SJCRH30 (cell line): ENCODE measurements around the gene YIPF2. TPM values are rescaled to one million over a fixed set of nuclear protein-coding genes. Genes with fewer than 3 reads are reported as not detected.
"Not testable (repeated sequence)": the region's sequence is repeated elsewhere in the genome, so short reads cannot be mapped to it uniquely, and the experiment has no call there.

ENCODE experiments used
- DNase-seq, 2 experiments: peaks; one replicate each; pipeline ENCODE4 v3.0.0-alpha.2; 2015 to 2020
- H3K27ac ChIP-seq: fragments of 250-450 bp; sonication (Bioruptor Pico); 2 replicates; pipeline ENCODE4 v1.5.1; 2020; ENCODE audit warnings: mild to moderate bottlenecking, moderate library complexity
- H3K27me3 ChIP-seq: fragments of 250-450 bp; sonication (Bioruptor Pico); 2 replicates; pipeline ENCODE4 v1.5.1; 2020; ENCODE audit warnings: mild to moderate bottlenecking, moderate library complexity
- H3K36me3 ChIP-seq: fragments of 250-450 bp; sonication (Bioruptor Pico); 2 replicates; pipeline ENCODE4 v1.5.1; 2020; ENCODE audit warnings: mild to moderate bottlenecking, moderate library complexity
- H3K4me1 ChIP-seq: fragments of 250-450 bp; sonication (Bioruptor Pico); 2 replicates; pipeline ENCODE4 v1.5.1; 2020; ENCODE audit warnings: mild to moderate bottlenecking, moderate library complexity
- H3K4me3 ChIP-seq: fragments of 250-450 bp; sonication (Bioruptor Pico); 2 replicates; pipeline ENCODE4 v1.5.1; 2020; ENCODE audit warnings: mild to moderate bottlenecking, moderate library complexity
- H3K9me3 ChIP-seq: fragments of 250-450 bp; sonication (Bioruptor Pico); replicated peaks from 2 replicates; pipeline ENCODE4 v1.5.1; 2020; ENCODE audit warnings: mild to moderate bottlenecking, moderate library complexity
- total RNA-seq: library from RNA; depleted of rRNA; stranded (reverse); fragments of >200 nt; shearing (Covaris generic); gene quantifications from 2 replicates; pipeline ENCODE4 v1.2.3, GENCODE V29; 2014

YIPF2 gene
- total RNA-seq, 1 experiment from 2014 or later = 22.1 TPM

- 0 out of 2 replicates have a peak, but pooled peaks cover 2% of the 10 kb centered on the region for H3K36me3 ChIP-seq
- peak within 1 kb of the TSS; percentile 86 for H3K27ac ChIP-seq
- peaks cover 7% of the 10 kb centered on the region; the same call in 1 of the 2 replicates for H3K4me1 ChIP-seq
- no peaks in the 10 kb centered on the region for H3K27me3 ChIP-seq
- H3K4me3 ChIP-seq = peak within 1 kb of the TSS; percentile 80
- peak; percentile 95 to 96 for DNase-seq
- H3K9me3 ChIP-seq = no peaks in the 10 kb centered on the region
These were observed 32.1 kb upstream of the YIPF2 start, which contains the start of gene SMARCA4 for GRCh38 chr19:10960314-10961072. Gene SMARCA4 (plus strand): TSS chr19:10961030. CDS start chr19:10984152, 23,122 bp downstream.

GRCh38 chr19:10959277-10959968, 31.0 kb upstream of the YIPF2 start:
- not testable (repeated sequence) for H3K9me3 ChIP-seq, H3K27me3 ChIP-seq, H3K36me3 ChIP-seq, DNase-seq, H3K4me1 ChIP-seq
- H3K4me3 ChIP-seq = peak overlapping the region; percentile 80
- peak overlapping the region; percentile 86; the same call in 1 of the 2 replicates for H3K27ac ChIP-seq

- H3K4me3 ChIP-seq = no peak overlapping the region
- H3K27me3 ChIP-seq = no peaks in the 10 kb centered on the region
- H3K27ac ChIP-seq = no peak overlapping the region
- no peaks in the 10 kb centered on the region for H3K36me3 ChIP-seq
- no peak for DNase-seq
- H3K4me1 ChIP-seq = peaks cover 6% of the 10 kb centered on the region; the same call in 1 of the 2 replicates
- H3K9me3 ChIP-seq = no peaks in the 10 kb centered on the region
These were observed 24.4 kb upstream of the YIPF2 start for GRCh38 chr19:10952809-10953208.

GRCh38 chr19:10946958-10947657, 18.7 kb upstream of the YIPF2 start:
- peaks cover 27% of the 10 kb centered on the region for H3K4me1 ChIP-seq
- DNase-seq = no peak
- H3K9me3 ChIP-seq = no peaks in the 10 kb centered on the region
- no peak overlapping the region for H3K4me3 ChIP-seq
- H3K36me3 ChIP-seq = no peaks in the 10 kb centered on the region
- peak overlapping the region; percentile 58 for H3K27ac ChIP-seq
- no peaks in the 10 kb centered on the region for H3K27me3 ChIP-seq

- no peak for DNase-seq
- Histone ChIP-seq H3K27ac (no peak overlapping the region), H3K27me3 (no peaks in the 10 kb centered on the region), H3K4me1 (peaks cover 27% of the 10 kb centered on the region), H3K36me3 (no peaks in the 10 kb centered on the region), H3K4me3 (no peak overlapping the region), H3K9me3 (no peaks in the 10 kb centered on the region)
These were observed 16.8 kb upstream of the YIPF2 start for GRCh38 chr19:10945264-10945663.

GRCh38 chr19:10943412-10943811, 15.0 kb upstream of the YIPF2 start:
- not testable (repeated sequence) for H3K27ac ChIP-seq, DNase-seq, H3K9me3 ChIP-seq, H3K27me3 ChIP-seq, H3K4me3 ChIP-seq, H3K36me3 ChIP-seq
- H3K4me1 ChIP-seq = peaks cover 21% of the 10 kb centered on the region

GRCh38 chr19:10941649-10942048, 13.2 kb upstream of the YIPF2 start:
- not testable (repeated sequence) for H3K9me3 ChIP-seq, H3K27me3 ChIP-seq, H3K4me1 ChIP-seq, DNase-seq, H3K27ac ChIP-seq, H3K36me3 ChIP-seq
- H3K4me3 ChIP-seq = peak overlapping the region; percentile 17; the same call in 1 of the 2 replicates

GRCh38 chr19:10936661-10937084, 8.2 kb upstream of the YIPF2 start:
- Histone ChIP-seq H3K27ac (no peak overlapping the region), H3K27me3 (no peaks in the 10 kb centered on the region)

GRCh38 chr19:10935371-10936059, 7.1 kb upstream of the YIPF2 start:
- no peak for DNase-seq
- Histone ChIP-seq H3K36me3 (0 out of 2 replicates have a peak, but pooled peaks cover 4% of the 10 kb centered on the region), H3K9me3 (no peaks in the 10 kb centered on the region), H3K27me3 (no peaks in the 10 kb centered on the region), H3K4me3 (no peak overlapping the region), H3K4me1 (no peaks in the 10 kb centered on the region; the same call in 1 of the 2 replicates), H3K27ac (no peak overlapping the region)

More at GRCh38 chr19:10936661-10937084, 8.2 kb upstream of the YIPF2 start:
- DNase-seq = peak; percentile 66 to 87
- H3K9me3 ChIP-seq = no peaks in the 10 kb centered on the region
- H3K4me3 ChIP-seq = no peak overlapping the region
- H3K4me1 ChIP-seq = no peaks in the 10 kb centered on the region; the same call in 1 of the 2 replicates
- no peaks in the 10 kb centered on the region for H3K36me3 ChIP-seq

- H3K27ac ChIP-seq = no peak overlapping the region; the same call in 1 of the 2 replicates
- no peaks in the 10 kb centered on the region for H3K27me3 ChIP-seq
- H3K4me1 ChIP-seq = no peaks in the 10 kb centered on the region; the same call in 1 of the 2 replicates
- H3K4me3 ChIP-seq = peak overlapping the region; percentile 85
- no peak for DNase-seq
- H3K9me3 ChIP-seq = no peaks in the 10 kb centered on the region
- H3K36me3 ChIP-seq = 0 out of 2 replicates have a peak, but pooled peaks cover 7% of the 10 kb centered on the region
These were observed 959 bp upstream of the YIPF2 start for GRCh38 chr19:10929402-10929794.

- Histone ChIP-seq H3K9me3 (no peaks in the 10 kb centered on the region), H3K27ac (no peak overlapping the region; the same call in 1 of the 2 replicates), H3K4me1 (no peaks in the 10 kb centered on the region; the same call in 1 of the 2 replicates), H3K27me3 (no peaks in the 10 kb centered on the region), H3K4me3 (peak overlapping the region; percentile 85), H3K36me3 (0 out of 2 replicates have a peak, but pooled peaks cover 7% of the 10 kb centered on the region)
- DNase-seq = no peak
These were observed 493 bp downstream of the YIPF2 start for GRCh38 chr19:10927730-10928562.

GRCh38 chr19:10924597-10924996, 3.8 kb downstream of the YIPF2 start:
- no peaks in the 10 kb centered on the region; the same call in 1 of the 2 replicates for H3K4me1 ChIP-seq
- no peak overlapping the region for H3K4me3 ChIP-seq
- H3K9me3 ChIP-seq = no peaks in the 10 kb centered on the region
- no peaks in the 10 kb centered on the region for H3K27me3 ChIP-seq
- no peaks in the 10 kb centered on the region; the same call in 1 of the 2 replicates for H3K36me3 ChIP-seq
- no peak overlapping the region for H3K27ac ChIP-seq
- DNase-seq = no peak
